ENCODE measurements around the gene PKLR. TPM values are rescaled to one million over a fixed set of nuclear protein-coding genes. Genes with fewer than 3 reads are reported as not detected.

Gene PKLR
- total and polyA plus RNA-seq, 12 donors, result 0.11 TPM; not detected in 11

- no peak for DNase-seq
- TF ChIP-seq, protein P1, sequence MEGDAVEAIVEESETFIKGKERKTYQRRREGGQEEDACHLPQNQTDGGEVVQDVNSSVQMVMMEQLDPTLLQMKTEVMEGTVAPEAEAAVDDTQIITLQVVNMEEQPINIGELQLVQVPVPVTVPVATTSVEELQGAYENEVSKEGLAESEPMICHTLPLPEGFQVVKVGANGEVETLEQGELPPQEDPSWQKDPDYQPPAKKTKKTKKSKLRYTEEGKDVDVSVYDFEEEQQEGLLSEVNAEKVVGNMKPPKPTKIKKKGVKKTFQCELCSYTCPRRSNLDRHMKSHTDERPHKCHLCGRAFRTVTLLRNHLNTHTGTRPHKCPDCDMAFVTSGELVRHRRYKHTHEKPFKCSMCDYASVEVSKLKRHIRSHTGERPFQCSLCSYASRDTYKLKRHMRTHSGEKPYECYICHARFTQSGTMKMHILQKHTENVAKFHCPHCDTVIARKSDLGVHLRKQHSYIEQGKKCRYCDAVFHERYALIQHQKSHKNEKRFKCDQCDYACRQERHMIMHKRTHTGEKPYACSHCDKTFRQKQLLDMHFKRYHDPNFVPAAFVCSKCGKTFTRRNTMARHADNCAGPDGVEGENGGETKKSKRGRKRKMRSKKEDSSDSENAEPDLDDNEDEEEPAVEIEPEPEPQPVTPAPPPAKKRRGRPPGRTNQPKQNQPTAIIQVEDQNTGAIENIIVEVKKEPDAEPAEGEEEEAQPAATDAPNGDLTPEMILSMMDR (IDR thresholded peaks at IDR 0.05), result no peak
- WGBS, 2 donors, result 95% methylated on average over 8 of the region's 8 CpGs
- no peak overlapping the region for H3K27ac ChIP-seq
- intact Hi-C loops (cut with DNase I), result no loop called here
- no peaks in the 10 kb centered on the region for H3K9me3 ChIP-seq
- no peaks in the 10 kb centered on the region for H3K36me3 ChIP-seq
- H3K4me3 ChIP-seq, result no peak overlapping the region
- no peak for ATAC-seq
- H3K27me3 ChIP-seq, result peaks cover 2 to 29% (median 20%) of the 10 kb centered on the region in 7 donors
- H3K4me1 ChIP-seq, result peaks cover 2 to 8% (median 5%) of the 10 kb centered on the region in 9 donors
Measured at GRCh38 chr1:155300024-155300423, 1.2 kb downstream of the PKLR start.

- H3K36me3 ChIP-seq, result no peaks in the 10 kb centered on the region
- 67 to 72% methylated on average over 7 of the region's 7 CpGs for WGBS, 2 donors
Measured at GRCh38 chr1:155297384-155297783, 3.9 kb downstream of the PKLR start.

GRCh38 chr1:155296661-155297060, 4.6 kb downstream of the PKLR start:
- H3K9me3 ChIP-seq, result no peaks in the 10 kb centered on the region
- peaks cover 9 to 48% (median 32%) of the 10 kb centered on the region in 7 donors for H3K27me3 ChIP-seq
- intact Hi-C loops (cut with DNase I), result no loop called here
- peaks cover 2 to 14% (median 6%) of the 10 kb centered on the region in 9 donors for H3K4me1 ChIP-seq
- 80 to 83% methylated on average over 3 of the region's 3 CpGs for WGBS, 2 donors
- H3K27ac ChIP-seq, result no peak overlapping the region
- no peaks in the 10 kb centered on the region for H3K36me3 ChIP-seq
- no peak for ATAC-seq
- DNase-seq, result no peak
- no peak overlapping the region for H3K4me3 ChIP-seq
- TF ChIP-seq, protein P1 (IDR thresholded peaks at IDR 0.05), result no peak

More at GRCh38 chr1:155297384-155297783, 3.9 kb downstream of the PKLR start:
- no peak overlapping the region for H3K4me3 ChIP-seq
- DNase-seq, result no peak
- ATAC-seq, result no peak
- intact Hi-C loops (cut with DNase I), result no loop called here
- no peak overlapping the region for H3K27ac ChIP-seq
- peaks cover 2 to 14% (median 6%) of the 10 kb centered on the region in 9 donors for H3K4me1 ChIP-seq
- TF ChIP-seq, protein P1 (IDR thresholded peaks at IDR 0.05), result no peak
- H3K27me3 ChIP-seq, result peaks cover 9 to 47% (median 32%) of the 10 kb centered on the region in 7 donors
- H3K9me3 ChIP-seq, result no peaks in the 10 kb centered on the region

GRCh38 chr1:155295942-155296267, 5.3 kb downstream of the PKLR start:
- intact Hi-C loops (cut with DNase I), result no loop called here
- Histone ChIP-seq H3K27ac (no peak overlapping the region), H3K36me3 (no peaks in the 10 kb centered on the region), H3K27me3 (peaks cover 9 to 50% (median 32%) of the 10 kb centered on the region in 7 donors), H3K4me1 (peaks cover 2 to 14% (median 6%) of the 10 kb centered on the region in 9 donors), H3K9me3 (no peaks in the 10 kb centered on the region), H3K4me3 (no peak overlapping the region)
- TF ChIP-seq, protein P1 (IDR thresholded peaks at IDR 0.05), result no peak
- WGBS, 2 donors, result 81 to 88% methylated on average over 7 of the region's 7 CpGs
- no peak for DNase-seq
- peak in 2 of 8 donors; percentile 30 to 35 for ATAC-seq
